NCI-H345 (cell line): Measurements from ENCODE around the gene MIER2.
"Not testable (repeated sequence)": the region's sequence is repeated elsewhere in the genome, so short reads cannot be mapped to it uniquely, and the experiment has no call there.

Experiments used
- DNase-seq: peaks from one replicate; lab custom pipeline; 2025; lab: John Stamatoyannopoulos, UW

Gene MIER2

GRCh38 chr19:283395-283794 lies 61.2 kb downstream of the MIER2 start:
- no peak for DNase-seq

- no peak for DNase-seq
Observed at GRCh38 chr19:282501-282900, 62.1 kb downstream of the MIER2 start.

- DNase-seq: no peak
Observed at GRCh38 chr19:281992-282391, 62.6 kb downstream of the MIER2 start.

- no peak for DNase-seq
Observed at GRCh38 chr19:281156-281853, 63.3 kb downstream of the MIER2 start.

- peak; percentile 83 for DNase-seq
Observed at GRCh38 chr19:280541-281009, 64.0 kb downstream of the MIER2 start.

GRCh38 chr19:279656-280055 lies 64.9 kb downstream of the MIER2 start:
- DNase-seq: no peak

GRCh38 chr19:279231-279630 lies 65.4 kb downstream of the MIER2 start:
- DNase-seq: no peak

GRCh38 chr19:277581-278165 lies 66.9 kb downstream of the MIER2 start:
- DNase-seq: no peak

- DNase-seq: no peak
Observed at GRCh38 chr19:277131-277530, 67.5 kb downstream of the MIER2 start.

- DNase-seq: no peak
Observed at GRCh38 chr19:275958-276646, 68.5 kb downstream of the MIER2 start.

GRCh38 chr19:275000-275399 lies 69.6 kb downstream of the MIER2 start:
- no peak for DNase-seq

- DNase-seq: no peak
Observed at GRCh38 chr19:273393-273792, 71.2 kb downstream of the MIER2 start.

GRCh38 chr19:271856-272255 lies 72.7 kb downstream of the MIER2 start:
- no peak for DNase-seq

GRCh38 chr19:270766-271318 lies 73.8 kb downstream of the MIER2 start:
- not testable (repeated sequence) for DNase-seq

GRCh38 chr19:269241-269640 lies 75.4 kb downstream of the MIER2 start:
- DNase-seq: no peak

- no peak for DNase-seq
Observed at GRCh38 chr19:262125-262524, 82.5 kb downstream of the MIER2 start.

- not testable (repeated sequence) for DNase-seq
Observed at GRCh38 chr19:256804-257203, 87.8 kb downstream of the MIER2 start.
